Tibial nerve (tissue), 4 donors: ENCODE measurements around the gene TNFAIP8. TPM values are rescaled to one million over a fixed set of nuclear protein-coding genes. Genes with fewer than 3 reads are reported as not detected.

ENCODE experiments used
- DNase-seq, 2 donors: peaks; one replicate each; pipeline ENCODE4 v3.0.0-alpha.2; 2019; ENCODE audit warnings: low spot score in 2 of 2
- H3K27ac ChIP-seq, 4 donors: fragments of 200-600 bp; sonication (generic) in 3 of 4; one replicate each; pipeline ENCODE4 v1.5.1; 2017 to 2019; ENCODE audit warnings: mild to moderate bottlenecking in 1 of 4
- H3K27me3 ChIP-seq, 2 donors: fragments of 200-600 bp; sonication (generic) in 1 of 2; one replicate each; pipeline versions ENCODE4 v1.5.1 to v1.6.0; 2017 to 2019
- H3K36me3 ChIP-seq, 3 donors: fragments of 200-600 bp; sonication (generic); one replicate each; pipeline ENCODE4 v1.5.1; 2018 to 2019
- H3K4me1 ChIP-seq, 4 donors: fragments of 200-600 bp; sonication (generic) in 3 of 4; one replicate each; pipeline ENCODE4 v1.5.1; 2017 to 2019
- H3K4me3 ChIP-seq, 4 donors: fragments of 200-600 bp; sonication (generic) in 3 of 4; one replicate each; pipeline ENCODE4 v1.5.1; 2017 to 2019; ENCODE audit warnings: mild to moderate bottlenecking in 1 of 4, moderate library complexity in 1 of 4
- H3K9me3 ChIP-seq, 4 donors: fragments of 200-600 bp; sonication (generic) in 3 of 4; one replicate each; pipeline ENCODE4 v1.5.1; 2017 to 2019
- CTCF ChIP-seq, 5 experiments: fragments of 200-600 bp in 3 of 5; fragments of 450-650 bp in 2 of 5; sonication (generic) in 3 of 5; IDR thresholded peaks; one replicate each; pipeline ENCODE4 v1.5.1; 2016 to 2019; ENCODE audit warnings: antibody characterized with exemption in 5 of 5, mild to moderate bottlenecking in 3 of 5, moderate library complexity in 2 of 5
- EP300 ChIP-seq, 2 donors: sonication (generic); formaldehyde crosslinking; IDR thresholded peaks; one replicate each; pipeline ENCODE4 v1.6.1; 2017; ENCODE audit warnings: antibody characterized with exemption in 2 of 2, mild to moderate bottlenecking in 1 of 2
- POLR2A ChIP-seq, 2 donors: fragments of 450-650 bp; IDR thresholded peaks; one replicate each; pipeline ENCODE4 v1.6.1; 2017; ENCODE audit warnings: antibody characterized with exemption in 2 of 2, mild to moderate bottlenecking in 2 of 2, moderate library complexity in 2 of 2
- WGBS, 2 donors: methylation state at CpG; one replicate each; pipeline ENCODE4 v1.1.5; 2018; 5-methylcytosine and 5-hydroxymethylcytosine counted together
- total RNA-seq, 4 donors: library from RNA; depleted of rRNA; stranded (reverse); fragments of >200 nt; gene quantifications; one replicate each; pipeline ENCODE4 v1.1.0, GENCODE V29; 2016

Gene TNFAIP8
- total RNA-seq, 4 donors from 2014 or later, result 15.3 to 19.4 (median 17.8) TPM

DNA sequence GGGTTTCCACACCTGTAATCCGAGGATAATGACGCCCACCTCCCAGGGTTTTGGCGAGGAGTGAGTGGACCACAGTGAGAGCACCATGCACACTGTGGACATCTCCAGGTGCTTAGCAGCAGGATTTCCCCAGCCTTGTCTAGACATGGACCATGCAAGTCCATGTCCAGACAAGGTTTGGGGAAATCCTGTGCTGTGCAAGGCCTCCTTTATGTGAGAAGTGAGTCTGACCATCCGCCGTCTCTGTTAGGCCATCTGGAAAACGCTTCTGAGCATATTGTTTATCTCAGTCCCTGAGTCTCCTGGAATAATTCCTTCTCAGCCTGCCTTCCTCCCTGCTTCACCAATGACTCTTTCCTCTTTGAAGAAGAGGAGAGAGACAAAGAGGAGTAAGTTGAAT, 26.2 kb upstream of the TNFAIP8 start:
- Histone ChIP-seq H3K9me3 (no peaks in the 10 kb centered on the region), H3K36me3 (no peaks in the 10 kb centered on the region), H3K4me3 (no peak overlapping the region), H3K27ac (peak overlapping the region in 1 of 4 donors; percentile 31), H3K4me1 (peaks cover 3 to 28% (median 9%) of the 10 kb centered on the region in 4 donors), H3K27me3 (no peaks in the 10 kb centered on the region)
- DNase-seq, result no peak
- TF ChIP-seq CTCF (IDR thresholded peaks at IDR 0.05) (no peak), POLR2A (IDR thresholded peaks at IDR 0.05) (no peak), EP300 (IDR thresholded peaks at IDR 0.05) (no peak)
- WGBS, 2 donors, result 80 to 93% methylated on average over 6 of the region's 6 CpGs

- 85 to 88% methylated on average over 9 of the region's 9 CpGs for WGBS, 2 donors
- no peaks in the 10 kb centered on the region for H3K36me3 ChIP-seq
Measured at GRCh38 chr5:119330367-119331183, 25.2 kb upstream of the TNFAIP8 start.

GRCh38 chr5:119331566-119332095, 24.2 kb upstream of the TNFAIP8 start:
- WGBS, 2 donors, result 94 to 98% methylated on average over 3 of the region's 3 CpGs
- TF ChIP-seq POLR2A (IDR thresholded peaks at IDR 0.05), result no peak
- no peak for TF ChIP-seq EP300 (IDR thresholded peaks at IDR 0.05)
- TF ChIP-seq CTCF (IDR thresholded peaks at IDR 0.05), result no peak
- H3K4me1 ChIP-seq, result peaks cover 0 to 25% (median 13%) of the 10 kb centered on the region in 4 donors
- H3K36me3 ChIP-seq, result no peaks in the 10 kb centered on the region
- DNase-seq, result no peak
- H3K27ac ChIP-seq, result no peak overlapping the region
- no peaks in the 10 kb centered on the region for H3K27me3 ChIP-seq
- no peak overlapping the region for H3K4me3 ChIP-seq
- no peaks in the 10 kb centered on the region for H3K9me3 ChIP-seq

More at GRCh38 chr5:119330367-119331183, 25.2 kb upstream of the TNFAIP8 start:
- Histone ChIP-seq H3K27me3 (no peaks in the 10 kb centered on the region), H3K4me1 (peaks cover 0 to 24% (median 9%) of the 10 kb centered on the region in 4 donors), H3K9me3 (no peaks in the 10 kb centered on the region), H3K27ac (no peak overlapping the region), H3K4me3 (no peak overlapping the region)
- no peak for TF ChIP-seq POLR2A (IDR thresholded peaks at IDR 0.05)
- no peak for TF ChIP-seq EP300 (IDR thresholded peaks at IDR 0.05)
- no peak for TF ChIP-seq CTCF (IDR thresholded peaks at IDR 0.05)
- DNase-seq, result no peak

- peaks cover 0 to 28% (median 15%) of the 10 kb centered on the region in 4 donors for H3K4me1 ChIP-seq
- 93 to 94% methylated on average over 4 of the region's 4 CpGs for WGBS, 2 donors
- no peaks in the 10 kb centered on the region for H3K36me3 ChIP-seq
- no peaks in the 10 kb centered on the region for H3K9me3 ChIP-seq
- TF ChIP-seq CTCF (IDR thresholded peaks at IDR 0.05) (no peak), POLR2A (IDR thresholded peaks at IDR 0.05) (no peak), EP300 (IDR thresholded peaks at IDR 0.05) (no peak)
- H3K4me3 ChIP-seq, result no peak overlapping the region
- no peak for DNase-seq
- H3K27me3 ChIP-seq, result no peaks in the 10 kb centered on the region
- no peak overlapping the region for H3K27ac ChIP-seq
Measured at GRCh38 chr5:119332208-119332607, 23.6 kb upstream of the TNFAIP8 start.

DNA sequence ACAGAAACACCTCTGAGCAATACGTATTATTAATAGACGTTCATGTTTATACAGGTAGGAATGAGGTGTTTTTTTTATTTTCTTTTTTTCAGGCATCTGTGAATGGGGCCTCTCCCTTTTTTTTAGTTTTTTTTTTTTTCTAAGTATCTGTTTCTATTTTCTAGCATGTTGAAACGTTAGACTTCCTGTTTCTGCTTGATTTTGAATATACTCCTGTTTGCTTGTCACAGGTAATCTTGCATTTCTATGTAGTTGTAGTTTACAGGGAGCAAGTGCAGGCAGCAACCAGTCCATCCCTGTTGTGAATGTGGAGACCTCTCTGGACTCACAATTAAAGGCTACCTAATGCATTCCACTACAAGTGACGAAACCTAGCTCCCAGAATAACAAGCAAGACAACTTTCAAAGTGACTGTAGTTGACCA, 22.8 kb upstream of the TNFAIP8 start:
- Histone ChIP-seq H3K36me3 (no peaks in the 10 kb centered on the region), H3K4me1 (peaks cover 0 to 34% (median 16%) of the 10 kb centered on the region in 4 donors), H3K4me3 (no peak overlapping the region), H3K27me3 (no peaks in the 10 kb centered on the region), H3K27ac (no peak overlapping the region), H3K9me3 (no peaks in the 10 kb centered on the region)
- WGBS, 2 donors, result 80 to 85% methylated on average over 4 of the region's 4 CpGs
- no peak for TF ChIP-seq CTCF (IDR thresholded peaks at IDR 0.05)
- DNase-seq, result no peak
